Common myeloid progenitor, CD34-positive (primary cell): ENCODE measurements around the gene RHOXF2. TPM values are rescaled to one million over a fixed set of nuclear protein-coding genes. Genes with fewer than 3 reads are reported as not detected.
A peak's percentile ranks its signal among the peaks of the same experiment; 100 is the strongest.
"Not testable (repeated sequence)": the region's sequence is repeated elsewhere in the genome, so short reads cannot be mapped to it uniquely, and the experiment has no call there.

Experiments
- CTCF ChIA-PET: fragments of 350-600 bp; sonication (Branson Sonifier 250); formaldehyde crosslinking; loops from one replicate; lab custom pipeline; 2021; ENCODE audit warnings: antibody characterized with exemption; lab: Charles Lee
- POLR2A ChIA-PET: fragments of 350-600 bp; sonication (Branson Sonifier 250); formaldehyde crosslinking; loops from one replicate; lab custom pipeline; 2021; ENCODE audit warnings: antibody characterized with exemption; lab: Charles Lee
- DNase-seq, 3 donors: peaks; one replicate each; pipeline versions ENCODE4 v3.0.0 to v3.0.0-alpha.2; 2013
- H3K27ac ChIP-seq, 2 experiments: 1 replicate in 1 of 2; 2 replicates in 1 of 2; pipeline ENCODE4 v1.7.0; 2013; ENCODE audit warnings: inconsistent platforms in 2 of 2, low read length in 2 of 2, mild to moderate bottlenecking in 2 of 2, low read depth in 1 of 2, moderate library complexity in 1 of 2; ENCODE audit not compliant: severe bottlenecking in 2 of 2, insufficient read depth in 1 of 2, poor library complexity in 1 of 2
- H3K27me3 ChIP-seq, 5 experiments: replicated peaks in 2 of 5; 1 replicate in 3 of 5; 2 replicates in 2 of 5; pipeline versions ENCODE4 v1.6.1 to v1.7.0; 2013; ENCODE audit warnings: low read length in 4 of 5, mild to moderate bottlenecking in 2 of 5, moderate library complexity in 2 of 5, inconsistent platforms in 1 of 5; ENCODE audit not compliant: insufficient read depth in 5 of 5, control insufficient read depth in 4 of 5
- H3K36me3 ChIP-seq, 4 experiments: 1 replicate in 2 of 4; 2 replicates in 2 of 4; pipeline versions ENCODE4 v1.6.1 to v1.7.0; 2013; ENCODE audit warnings: low read length in 3 of 4, control low read depth in 1 of 4, mild to moderate bottlenecking in 1 of 4; ENCODE audit not compliant: control insufficient read depth in 4 of 4, insufficient read depth in 4 of 4
- H3K4me1 ChIP-seq, 4 experiments: 1 replicate in 3 of 4; 2 replicates in 1 of 4; pipeline versions ENCODE4 v1.6.1 to v1.7.1; 2013; ENCODE audit warnings: low read length in 3 of 4, mild to moderate bottlenecking in 3 of 4, control low read depth in 1 of 4, inconsistent platforms in 1 of 4, moderate library complexity in 1 of 4; ENCODE audit not compliant: control insufficient read depth in 4 of 4, insufficient read depth in 4 of 4; ENCODE audit errors: control extremely low read depth in 1 of 4
- H3K4me3 ChIP-seq, 7 experiments: 1 replicate in 4 of 7; 2 replicates in 3 of 7; pipeline versions ENCODE4 v1.5.1 to v1.7.0; 2013; ENCODE audit warnings: mild to moderate bottlenecking in 7 of 7, low read length in 6 of 7, moderate library complexity in 6 of 7, inconsistent platforms in 2 of 7, low read depth in 2 of 7, control low read depth in 1 of 7; ENCODE audit not compliant: insufficient read depth in 4 of 7, control insufficient read depth in 1 of 7; ENCODE audit errors: extremely low read depth in 1 of 7
- H3K9me3 ChIP-seq, 5 experiments: 1 replicate in 4 of 5; 2 replicates in 1 of 5; pipeline versions ENCODE4 v1.6.1 to v1.7.1; 2013; ENCODE audit warnings: low read length in 4 of 5, mild to moderate bottlenecking in 2 of 5, inconsistent platforms in 1 of 5, low read depth in 1 of 5, moderate library complexity in 1 of 5; ENCODE audit not compliant: control insufficient read depth in 4 of 5, insufficient read depth in 2 of 5; ENCODE audit errors: control extremely low read depth in 1 of 5
- WGBS: methylation state at CpG from one replicate; pipeline ENCODE4 v1.1.5; 2013; ENCODE audit not compliant: insufficient coverage; 5-methylcytosine and 5-hydroxymethylcytosine counted together
- polyA plus RNA-seq: library from polyadenylated mRNA; unstranded; fragments of 120-200 nt; gene quantifications from one replicate; pipeline ENCODE4 v1.2.1, GENCODE V29; 2013

RHOXF2 gene
- 0.18 TPM for polyA plus RNA-seq

- H3K27ac ChIP-seq, POLR2A ChIA-PET, H3K9me3 ChIP-seq, H3K36me3 ChIP-seq, H3K4me3 ChIP-seq, H3K4me1 ChIP-seq, H3K27me3 ChIP-seq, CTCF ChIA-PET, DNase-seq: not testable (repeated sequence)
- WGBS: no CpG with 5 or more reads among the region's 15 CpGs
These were observed at the start of gene RHOXF2 for GRCh38 chrX:120158313-120158712. TSS of gene RHOXF2 (plus strand) at chrX:120158613. CDS start at chrX:120158751, 138 bp downstream.

DNA sequence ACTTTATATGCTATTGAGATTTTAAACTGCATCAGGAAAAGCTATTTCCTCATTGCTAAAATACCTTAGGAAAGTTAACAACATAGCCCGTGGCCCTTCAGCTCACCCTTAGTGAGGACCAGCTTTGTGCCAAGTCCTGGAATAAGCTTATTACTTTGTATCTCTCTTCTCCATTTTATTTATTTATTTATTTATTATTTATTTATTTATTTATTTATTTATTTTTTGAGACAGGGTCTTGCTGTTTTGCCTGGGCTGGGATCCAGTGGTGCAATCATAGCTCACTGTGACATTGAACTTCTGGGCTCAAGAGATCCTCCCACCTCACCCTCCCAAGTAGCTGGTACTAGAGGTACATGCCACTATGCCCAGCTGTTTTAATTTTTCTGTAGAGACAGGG lies 49.0 kb upstream of the RHOXF2 start:
- Histone ChIP-seq H3K27ac (no peak overlapping the region), H3K9me3 (peaks cover 0 to 11% (median 0%) of the 10 kb centered on the region in 5 experiments), H3K27me3 (peaks cover 0 to 2% (median 0%) of the 10 kb centered on the region in 5 experiments), H3K4me3 (no peak overlapping the region), H3K36me3 (no peaks in the 10 kb centered on the region), H3K4me1 (no peaks in the 10 kb centered on the region)
- ChIA-PET POLR2A (no interaction called here), CTCF (no interaction called here)
- no CpG with 5 or more reads among the region's 1 CpG for WGBS
- DNase-seq: no peak

- no peak for DNase-seq
- CTCF ChIA-PET: interaction anchor here (1.4 kb wide), 1 partner anchor 24 kb away, joined by 3 read pairs; no protein-coding TSS in a partner anchor
- POLR2A ChIA-PET: no interaction called here
- peaks cover 0 to 5% (median 0%) of the 10 kb centered on the region in 5 experiments for H3K9me3 ChIP-seq
- H3K4me1 ChIP-seq: no peaks in the 10 kb centered on the region
- no peaks in the 10 kb centered on the region for H3K36me3 ChIP-seq
- no peak overlapping the region for H3K4me3 ChIP-seq
- H3K27ac ChIP-seq: no peak overlapping the region
- peaks cover 0 to 2% (median 0%) of the 10 kb centered on the region in 5 experiments for H3K27me3 ChIP-seq
These were observed 46.8 kb upstream of the RHOXF2 start for GRCh38 chrX:120111611-120112010.

- DNase-seq: no peak
- Histone ChIP-seq H3K27ac (no peak within 1 kb of the TSS), H3K27me3 (peaks cover 0 to 5% (median 0%) of the 10 kb centered on the region in 5 experiments), H3K4me1 (no peaks in the 10 kb centered on the region), H3K9me3 (no peaks in the 10 kb centered on the region), H3K4me3 (no peak within 1 kb of the TSS), H3K36me3 (no peaks in the 10 kb centered on the region)
- 84% methylated on average over 31 of the region's 35 CpGs for WGBS
- CTCF ChIA-PET: no interaction called here
- POLR2A ChIA-PET: no interaction called here
These were observed 42.9 kb upstream of the RHOXF2 start, which contains the start of gene RHOXF1 for GRCh38 chrX:120115438-120115963. TSS of gene RHOXF1 (minus strand) at chrX:120115913. CDS start at chrX:120115862, 51 bp downstream.

- POLR2A ChIA-PET: no interaction called here
- Histone ChIP-seq H3K27ac (no peak overlapping the region), H3K4me1 (peaks cover 0 to 7% (median 0%) of the 10 kb centered on the region in 4 experiments), H3K36me3 (no peaks in the 10 kb centered on the region), H3K4me3 (no peak overlapping the region), H3K27me3 (peaks cover 0 to 5% (median 0%) of the 10 kb centered on the region in 5 experiments), H3K9me3 (no peaks in the 10 kb centered on the region)
- CTCF ChIA-PET: no interaction called here
- no peak for DNase-seq
- 86% methylated on average over 12 of the region's 12 CpGs for WGBS
These were observed 38.2 kb upstream of the RHOXF2 start for GRCh38 chrX:120120223-120120622.

DNA sequence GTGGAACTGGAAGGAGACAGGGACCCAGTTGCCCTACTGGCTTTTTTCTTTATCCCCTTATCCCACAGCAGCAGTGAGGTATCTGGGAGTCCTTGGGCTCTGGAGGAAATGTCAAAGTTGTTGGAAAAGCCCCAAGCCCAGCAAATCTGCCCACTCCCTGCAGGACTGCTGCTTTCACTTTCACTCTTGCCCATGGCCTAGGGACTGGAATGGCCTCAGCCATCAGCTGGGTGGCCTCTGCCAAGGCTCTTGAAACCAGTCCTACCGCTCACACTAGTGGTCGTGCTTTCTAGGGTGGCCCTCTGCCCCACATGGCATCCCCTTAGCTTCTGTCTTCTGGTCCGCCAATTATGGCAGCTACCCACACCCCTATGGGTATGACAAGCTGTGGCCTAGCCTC lies 33.0 kb upstream of the RHOXF2 start:
- Histone ChIP-seq H3K27me3 (peaks cover 0 to 6% (median 0%) of the 10 kb centered on the region in 5 experiments), H3K4me1 (peaks cover 0 to 9% (median 0%) of the 10 kb centered on the region in 4 experiments), H3K36me3 (no peaks in the 10 kb centered on the region), H3K4me3 (peak overlapping the region in 2 of 7 experiments; percentile 19 to 54), H3K9me3 (no peaks in the 10 kb centered on the region), H3K27ac (no peak overlapping the region)
- DNase-seq: peak in 2 of 3 donors; percentile 14 to 18
- CTCF ChIA-PET: interaction anchor here (0.8 to 1.3 kb wide), 3 partner anchors 12 to 18 kb away, joined by 3 to 4 read pairs (median 3); no protein-coding TSS in a partner anchor
- POLR2A ChIA-PET: no interaction called here
- 100% methylated on average over 2 of the region's 3 CpGs for WGBS

DNA sequence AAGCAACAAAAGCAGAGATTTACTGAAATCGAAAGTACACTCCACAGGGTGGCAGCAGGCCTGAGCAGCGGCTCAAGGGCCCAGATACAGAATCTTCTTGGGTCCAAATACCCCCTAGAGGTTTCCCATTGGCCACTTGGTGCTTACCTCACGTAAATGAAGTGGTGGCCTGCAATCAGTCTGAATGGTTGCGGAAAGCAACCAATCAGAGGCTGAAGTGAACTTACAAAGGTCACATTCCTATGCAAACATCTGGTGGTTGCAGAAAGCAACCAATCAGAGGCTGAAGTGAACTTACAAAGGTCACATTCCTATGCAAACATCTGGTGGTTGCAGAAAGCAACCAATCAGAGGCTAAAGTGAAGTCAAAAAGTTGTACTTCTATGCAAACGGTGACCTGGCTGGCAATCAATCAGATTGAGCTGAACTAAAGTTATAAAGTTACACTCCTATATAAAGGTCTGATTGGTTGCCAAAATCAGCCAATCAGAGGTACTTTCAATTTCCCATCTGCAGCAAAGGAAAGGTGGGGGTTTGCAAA lies 30.0 kb upstream of the RHOXF2 start:
- H3K36me3 ChIP-seq, H3K4me1 ChIP-seq, DNase-seq, H3K4me3 ChIP-seq, H3K27me3 ChIP-seq, H3K9me3 ChIP-seq, CTCF ChIA-PET, POLR2A ChIA-PET, H3K27ac ChIP-seq: not testable (repeated sequence)
- 82% methylated on average over 4 of the region's 5 CpGs for WGBS
